Loucy (cell line): ENCODE measurements around the gene SLC7A11.

ENCODE experiments used
- H2AFZ ChIP-seq: fragments of 200-600 bp; sonication (generic); 2 replicates; pipeline ENCODE4 v1.6.0; 2016; ENCODE audit warnings: antibody characterized with exemption, mild to moderate bottlenecking, low read length, moderate library complexity
- H3F3A ChIP-seq: fragments of 200-600 bp; 2 replicates; pipeline ENCODE4 v1.6.0; 2016; ENCODE audit warnings: antibody characterized with exemption, low read depth, mild to moderate bottlenecking
- H3K27me3 ChIP-seq: fragments of 200-600 bp; sonication (generic); 2 replicates; pipeline ENCODE4 v1.6.1; 2014; ENCODE audit warnings: low read length, mild to moderate bottlenecking; ENCODE audit not compliant: insufficient read depth, poor library complexity, severe bottlenecking
- H3K36me3 ChIP-seq: fragments of 200-600 bp; sonication (generic); 2 replicates; pipeline ENCODE4 v1.6.1; 2016; ENCODE audit warnings: low read length; ENCODE audit not compliant: insufficient read depth
- H3K4me1 ChIP-seq: fragments of 200-600 bp; sonication (generic); 2 replicates; pipeline ENCODE4 v1.5.1; 2014; ENCODE audit warnings: low read length, mild to moderate bottlenecking; ENCODE audit not compliant: insufficient read depth, poor library complexity, severe bottlenecking
- H3K4me2 ChIP-seq: fragments of 200-600 bp; sonication (generic); 2 replicates; pipeline ENCODE4 v1.6.0; 2014; ENCODE audit warnings: antibody characterized with exemption, low read length, low read depth, mild to moderate bottlenecking; ENCODE audit not compliant: poor library complexity, severe bottlenecking
- H3K4me3 ChIP-seq: fragments of 200-600 bp; sonication (generic); 2 replicates; pipeline ENCODE4 v1.5.1; 2014; ENCODE audit warnings: low read length, mild to moderate bottlenecking, mixed read lengths; ENCODE audit not compliant: poor library complexity, severe bottlenecking
- H3K79me2 ChIP-seq: fragments of 200-600 bp; sonication (generic); 2 replicates; pipeline ENCODE4 v1.6.1; 2014; ENCODE audit warnings: low read length; ENCODE audit not compliant: insufficient read depth
- H3K9ac ChIP-seq: fragments of 200-600 bp; sonication (generic); 2 replicates; pipeline ENCODE4 v1.6.0; 2014; ENCODE audit warnings: mild to moderate bottlenecking, low read depth, low read length, moderate library complexity; ENCODE audit not compliant: poor library complexity, severe bottlenecking
- H3K9me2 ChIP-seq: fragments of 200-600 bp; sonication (generic); replicated peaks from 2 replicates; pipeline ENCODE4 v1.6.1; 2016; ENCODE audit warnings: low read depth, low read length, mixed read lengths
- H3K9me3 ChIP-seq: fragments of 200-600 bp; sonication (generic); 2 replicates; pipeline ENCODE4 v1.6.1; 2014; ENCODE audit warnings: mild to moderate bottlenecking, antibody characterized with exemption, low read length, low read depth; ENCODE audit not compliant: insufficient read depth
- H4K20me1 ChIP-seq: fragments of 200-600 bp; sonication (generic); 2 replicates; pipeline ENCODE4 v1.6.0; 2014; ENCODE audit warnings: antibody characterized with exemption, low read length, mild to moderate bottlenecking; ENCODE audit not compliant: insufficient read depth, poor library complexity, severe bottlenecking
- EZH2phosphoT487 ChIP-seq: fragments of 200-600 bp; IDR thresholded peaks from 2 replicates; pipeline ENCODE4 v1.6.1; 2018; ENCODE audit warnings: antibody characterized with exemption, mild to moderate bottlenecking, moderate library complexity, borderline replicate concordance
- TF ChIP-seq, protein P1 (sequence below): fragments of 200-600 bp; sonication (generic); conservative IDR thresholded peaks from 2 replicates; pipeline ENCODE4 v1.5.1; 2014; ENCODE audit warnings: mild to moderate bottlenecking, antibody characterized with exemption, low read length

Gene SLC7A11

DNA sequence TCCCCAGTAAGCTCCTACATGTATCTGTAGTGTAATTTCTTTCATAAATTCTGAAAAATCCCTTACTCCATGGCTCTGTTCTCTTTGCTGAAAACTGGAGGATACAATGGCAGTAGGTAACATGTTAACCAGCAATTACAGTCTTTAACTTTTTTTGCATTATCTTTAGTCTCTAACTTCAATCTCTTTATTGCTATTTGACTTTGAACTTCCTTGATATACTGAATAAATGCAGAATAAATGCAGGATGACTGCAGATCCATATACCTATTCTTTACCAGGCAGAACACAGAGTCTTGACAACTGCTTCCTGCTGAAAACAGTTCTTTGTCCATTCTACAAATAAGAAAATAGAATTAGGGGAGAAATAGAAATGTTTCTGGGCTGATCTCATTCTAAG lies 101.3 kb downstream of the SLC7A11 start:
- no peaks in the 10 kb centered on the region for H3K4me1 ChIP-seq
- TF ChIP-seq EZH2phosphoT487 = no peak
- H3K9me3 ChIP-seq = no peaks in the 10 kb centered on the region
- H2AFZ ChIP-seq = no peak overlapping the region
- no peaks in the 10 kb centered on the region for H3F3A ChIP-seq
- H3K9me2 ChIP-seq = no peaks in the 10 kb centered on the region
- no peaks in the 10 kb centered on the region for H4K20me1 ChIP-seq
- no peaks in the 10 kb centered on the region for H3K79me2 ChIP-seq
- no peak overlapping the region for H3K9ac ChIP-seq
- H3K27me3 ChIP-seq = no peaks in the 10 kb centered on the region
- no peak overlapping the region for H3K4me2 ChIP-seq
- no peaks in the 10 kb centered on the region for H3K36me3 ChIP-seq
- H3K4me3 ChIP-seq = no peak overlapping the region

DNA sequence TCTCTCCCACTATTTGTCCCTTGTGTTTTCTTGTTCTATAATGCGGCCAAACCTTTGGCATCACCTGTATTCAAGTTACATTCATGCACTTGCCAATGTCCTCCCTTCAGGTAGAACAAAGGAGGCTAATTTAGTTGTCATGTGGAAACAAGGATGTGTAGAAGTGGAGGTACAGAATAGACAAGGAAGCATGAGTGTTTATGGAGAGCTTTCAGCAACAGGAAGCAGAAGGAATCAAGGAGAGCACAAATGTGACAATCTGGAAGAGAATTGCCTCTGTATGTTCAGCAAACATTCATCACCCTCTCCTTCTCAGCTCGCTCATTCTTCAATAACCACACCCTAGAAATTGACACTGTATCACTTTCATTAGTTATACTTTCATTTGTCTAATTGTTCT lies 103.4 kb downstream of the SLC7A11 start:
- Histone ChIP-seq H3K79me2 (no peaks in the 10 kb centered on the region), H4K20me1 (no peaks in the 10 kb centered on the region), H3K36me3 (no peaks in the 10 kb centered on the region), H3K4me3 (no peak overlapping the region), H3F3A (no peaks in the 10 kb centered on the region), H2AFZ (no peak overlapping the region), H3K4me1 (no peaks in the 10 kb centered on the region), H3K9me3 (no peaks in the 10 kb centered on the region), H3K9ac (no peak overlapping the region), H3K27me3 (no peaks in the 10 kb centered on the region), H3K9me2 (no peaks in the 10 kb centered on the region), H3K4me2 (no peak overlapping the region)
- TF ChIP-seq, protein P1, sequence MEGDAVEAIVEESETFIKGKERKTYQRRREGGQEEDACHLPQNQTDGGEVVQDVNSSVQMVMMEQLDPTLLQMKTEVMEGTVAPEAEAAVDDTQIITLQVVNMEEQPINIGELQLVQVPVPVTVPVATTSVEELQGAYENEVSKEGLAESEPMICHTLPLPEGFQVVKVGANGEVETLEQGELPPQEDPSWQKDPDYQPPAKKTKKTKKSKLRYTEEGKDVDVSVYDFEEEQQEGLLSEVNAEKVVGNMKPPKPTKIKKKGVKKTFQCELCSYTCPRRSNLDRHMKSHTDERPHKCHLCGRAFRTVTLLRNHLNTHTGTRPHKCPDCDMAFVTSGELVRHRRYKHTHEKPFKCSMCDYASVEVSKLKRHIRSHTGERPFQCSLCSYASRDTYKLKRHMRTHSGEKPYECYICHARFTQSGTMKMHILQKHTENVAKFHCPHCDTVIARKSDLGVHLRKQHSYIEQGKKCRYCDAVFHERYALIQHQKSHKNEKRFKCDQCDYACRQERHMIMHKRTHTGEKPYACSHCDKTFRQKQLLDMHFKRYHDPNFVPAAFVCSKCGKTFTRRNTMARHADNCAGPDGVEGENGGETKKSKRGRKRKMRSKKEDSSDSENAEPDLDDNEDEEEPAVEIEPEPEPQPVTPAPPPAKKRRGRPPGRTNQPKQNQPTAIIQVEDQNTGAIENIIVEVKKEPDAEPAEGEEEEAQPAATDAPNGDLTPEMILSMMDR = no peak
- TF ChIP-seq EZH2phosphoT487 = no peak

DNA sequence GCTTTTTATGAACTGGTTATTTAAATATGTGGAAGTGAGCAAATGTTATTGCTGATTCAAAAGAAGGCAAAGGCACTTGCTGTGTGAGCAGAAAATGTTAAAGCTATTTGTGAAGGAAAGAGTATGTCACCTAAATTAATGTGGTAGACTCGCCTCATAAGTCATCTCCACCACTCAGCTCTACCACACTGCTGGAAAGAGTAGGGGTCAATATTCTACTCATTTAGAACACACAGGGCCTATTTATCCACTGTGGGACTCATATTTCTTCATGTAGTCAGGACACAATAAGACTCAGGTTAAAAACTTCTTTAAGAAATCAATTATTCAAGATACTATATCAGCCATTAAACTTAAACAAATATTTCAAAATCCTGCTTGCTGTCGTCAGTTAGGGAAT lies 106.5 kb downstream of the SLC7A11 start:
- Histone ChIP-seq H3F3A (no peaks in the 10 kb centered on the region), H3K4me3 (no peak overlapping the region), H2AFZ (no peak overlapping the region), H3K9me2 (no peaks in the 10 kb centered on the region), H3K9me3 (no peaks in the 10 kb centered on the region), H4K20me1 (no peaks in the 10 kb centered on the region), H3K4me2 (no peak overlapping the region), H3K4me1 (no peaks in the 10 kb centered on the region), H3K9ac (no peak overlapping the region), H3K36me3 (no peaks in the 10 kb centered on the region), H3K79me2 (no peaks in the 10 kb centered on the region), H3K27me3 (no peaks in the 10 kb centered on the region)
- TF ChIP-seq, protein P1 = no peak
- no peak for TF ChIP-seq EZH2phosphoT487

DNA sequence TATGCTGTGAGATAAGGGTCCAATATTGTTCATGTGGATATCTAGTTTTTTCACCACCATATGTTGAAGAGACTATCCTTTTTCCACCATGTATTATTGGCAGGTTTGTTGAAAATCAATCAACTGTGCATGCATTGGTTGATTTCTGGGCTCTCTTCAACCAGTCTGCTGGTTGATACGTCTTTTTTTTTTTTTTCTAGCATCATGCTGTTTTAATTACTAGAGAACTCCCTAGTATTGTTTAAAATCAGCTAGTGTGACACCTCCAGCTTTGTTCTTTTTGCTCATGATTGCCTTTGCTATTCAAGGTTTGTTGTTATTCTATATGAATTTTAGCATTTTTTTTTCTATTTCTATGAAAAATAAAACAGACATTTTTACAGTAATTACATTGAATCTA lies 123.9 kb downstream of the SLC7A11 start:
- Histone ChIP-seq H3K9me2 (no peaks in the 10 kb centered on the region), H3K4me2 (no peak overlapping the region), H3K9me3 (no peaks in the 10 kb centered on the region), H4K20me1 (no peaks in the 10 kb centered on the region), H3K9ac (no peak overlapping the region), H3K36me3 (no peaks in the 10 kb centered on the region; the same call in 1 of the 2 replicates), H3K4me3 (no peak overlapping the region), H3K27me3 (no peaks in the 10 kb centered on the region), H3F3A (no peaks in the 10 kb centered on the region), H3K79me2 (no peaks in the 10 kb centered on the region), H3K4me1 (no peaks in the 10 kb centered on the region), H2AFZ (no peak overlapping the region)
- TF ChIP-seq EZH2phosphoT487 = no peak
- TF ChIP-seq, protein P1 = no peak
